ELF-1 (cell line): ENCODE data around the gene AP3B1.
A peak's percentile ranks its signal among the peaks of the same experiment; 100 is the strongest.

Source experiments
- DNase-seq: peaks from one replicate; pipeline ENCODE4 v3.0.0-alpha.2; 2016; ENCODE audit warnings: low read depth, low spot score

The AP3B1 gene

DNA sequence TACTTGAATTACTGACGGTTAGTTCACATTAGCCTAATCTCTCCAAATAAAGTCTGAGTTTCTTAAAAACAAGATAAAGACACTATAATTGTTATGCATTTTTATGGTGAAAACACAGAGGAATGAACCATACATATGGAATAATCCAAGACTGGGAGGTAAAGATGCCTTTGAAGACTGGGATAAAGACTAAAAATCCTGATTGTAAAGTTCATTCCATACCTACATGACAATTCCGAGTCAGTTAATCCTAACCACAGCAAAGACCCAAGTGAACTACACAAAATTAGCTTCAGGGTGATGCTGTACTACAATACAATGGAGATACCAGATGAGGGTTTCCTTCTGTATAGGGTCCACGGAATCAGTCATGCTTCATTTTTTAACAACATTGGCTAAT, 6.3 kb downstream of the AP3B1 start:
- no peak for DNase-seq

DNA sequence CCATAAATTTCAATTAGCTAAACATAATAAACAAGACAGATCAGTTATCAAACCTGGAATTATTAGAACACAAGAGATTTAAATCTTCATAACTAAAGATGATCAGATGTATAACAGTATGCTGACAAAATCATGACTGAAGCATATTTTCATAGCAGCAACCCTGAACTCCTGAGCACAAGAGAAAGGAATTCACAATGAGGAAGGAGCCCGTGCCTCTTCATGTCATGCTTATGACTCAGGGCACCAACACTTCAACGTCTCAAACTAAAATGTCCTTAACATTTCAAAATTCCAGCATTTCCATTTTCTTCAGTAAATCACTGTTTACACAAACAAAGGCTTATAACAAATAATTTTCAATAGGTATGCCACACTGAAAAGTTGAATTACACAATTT, 6.7 kb downstream of the AP3B1 start:
- no peak for DNase-seq

- DNase-seq = no peak
Observed at GRCh38 chr5:78287169-78287568, 7.3 kb downstream of the AP3B1 start.

GRCh38 chr5:78286290-78286689, 8.2 kb downstream of the AP3B1 start:
- DNase-seq = no peak

GRCh38 chr5:78283802-78284201, 10.7 kb downstream of the AP3B1 start:
- no peak for DNase-seq

DNA sequence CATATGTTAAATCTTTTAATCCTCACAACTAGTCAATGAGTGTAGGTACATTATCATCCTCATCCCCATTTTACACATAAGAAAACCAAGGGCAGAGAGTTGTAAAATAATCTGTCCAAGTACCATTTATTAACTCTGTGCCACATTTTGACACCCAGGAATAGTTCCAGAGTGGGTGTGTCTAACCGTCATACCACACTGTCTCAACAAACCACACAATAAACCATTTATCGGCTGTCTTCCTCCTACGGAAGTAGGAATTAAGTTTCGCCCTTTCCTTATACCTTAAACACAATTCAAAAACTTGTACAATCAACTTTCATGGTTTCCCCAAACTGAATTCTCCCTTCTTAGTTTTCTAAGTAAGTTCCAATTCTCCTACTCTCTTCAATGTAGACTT, 11.4 kb downstream of the AP3B1 start:
- DNase-seq = no peak

DNA sequence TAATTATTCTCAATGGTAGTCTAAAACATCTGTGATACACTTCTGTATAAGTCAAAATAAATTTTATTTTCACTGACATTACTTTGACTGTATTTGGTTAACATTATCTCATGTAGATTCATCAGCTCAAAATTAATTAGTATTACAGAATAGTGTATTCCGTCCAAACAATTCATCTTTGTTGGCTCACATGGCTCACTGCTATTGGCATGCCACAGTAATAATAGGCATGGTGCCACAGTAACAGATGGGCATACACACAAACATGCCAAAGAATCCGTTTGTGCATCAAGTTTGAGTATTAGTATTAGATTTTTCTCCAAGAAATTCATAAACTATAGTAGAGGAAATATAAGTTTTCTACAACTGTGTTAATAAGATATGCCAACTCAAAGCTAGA, 14.2 kb downstream of the AP3B1 start:
- no peak for DNase-seq

DNA sequence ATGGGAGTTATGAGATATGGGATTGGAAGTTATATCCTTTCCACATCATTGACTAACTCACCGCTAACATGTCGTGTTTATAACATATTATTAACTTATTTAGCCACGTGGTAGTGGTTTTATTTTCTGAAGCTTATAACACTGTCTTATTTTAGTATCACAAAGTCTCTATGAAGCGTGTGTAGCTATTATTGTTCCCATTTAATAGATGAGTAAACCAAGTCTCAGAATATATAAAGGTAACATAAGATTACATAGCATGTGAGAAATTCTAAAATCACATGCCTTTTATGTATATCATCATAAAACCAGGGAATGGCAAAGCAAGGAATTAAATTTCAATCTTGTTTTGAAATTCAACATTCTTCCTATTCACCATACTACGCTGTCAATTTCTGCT, 15.3 kb downstream of the AP3B1 start:
- no peak for DNase-seq

DNA sequence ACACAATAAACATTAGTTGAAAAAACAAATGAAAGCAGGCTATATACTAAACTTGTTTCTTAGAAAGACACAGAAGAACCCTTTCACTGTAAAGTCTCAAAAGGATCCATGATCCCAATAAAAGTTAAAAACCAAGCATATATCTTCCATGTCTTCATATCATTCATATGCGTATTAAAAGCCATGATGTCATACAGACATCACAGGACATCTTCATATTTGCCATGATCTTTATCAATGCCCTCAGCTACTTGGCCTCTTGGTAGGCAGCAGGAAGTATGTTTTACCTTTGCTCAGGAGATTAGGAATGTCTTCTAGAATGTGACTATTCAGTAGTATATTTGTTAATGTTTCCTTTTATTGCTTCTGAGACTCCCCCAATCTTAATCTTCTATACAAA, 16.8 kb downstream of the AP3B1 start:
- no peak for DNase-seq

GRCh38 chr5:78275998-78276543, 18.4 kb downstream of the AP3B1 start:
- no peak for DNase-seq

DNA sequence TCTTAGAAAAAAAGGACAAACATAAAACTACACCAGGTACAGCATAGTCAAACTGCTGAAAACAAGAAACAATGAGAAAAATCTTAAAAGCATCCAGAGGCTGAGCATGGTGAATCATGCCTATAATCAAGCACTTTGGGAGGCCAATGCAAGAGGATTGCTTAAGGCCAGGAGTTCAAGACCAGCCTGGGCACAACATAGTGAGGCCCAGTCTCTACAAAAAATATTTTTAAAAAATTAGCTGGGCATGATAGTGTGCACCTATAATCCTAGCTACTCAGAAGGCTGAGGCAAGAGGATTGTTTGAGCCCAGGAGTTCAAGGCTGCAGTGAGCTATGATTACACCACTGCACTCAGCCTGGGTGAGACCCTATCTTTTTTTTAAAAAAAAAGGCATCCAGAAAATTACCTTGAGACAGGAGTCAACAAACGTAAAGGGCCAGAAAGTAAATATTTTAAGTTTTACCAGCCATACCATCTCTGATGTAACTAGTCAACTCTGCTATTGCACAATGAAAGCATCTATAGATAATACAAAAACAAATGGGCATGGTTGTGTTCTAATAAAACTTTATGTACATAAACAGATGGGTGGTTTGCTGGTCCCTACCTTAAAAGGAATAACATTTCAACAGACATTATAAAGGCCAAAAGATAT, 19.8 kb downstream of the AP3B1 start:
- no peak for DNase-seq

- no peak for DNase-seq
Observed at GRCh38 chr5:78273436-78273835, 21.1 kb downstream of the AP3B1 start.

GRCh38 chr5:78271766-78272165, 22.7 kb downstream of the AP3B1 start:
- peak; percentile 9 for DNase-seq

- DNase-seq = no peak
Observed at GRCh38 chr5:78269088-78269703, 25.3 kb downstream of the AP3B1 start.

DNA sequence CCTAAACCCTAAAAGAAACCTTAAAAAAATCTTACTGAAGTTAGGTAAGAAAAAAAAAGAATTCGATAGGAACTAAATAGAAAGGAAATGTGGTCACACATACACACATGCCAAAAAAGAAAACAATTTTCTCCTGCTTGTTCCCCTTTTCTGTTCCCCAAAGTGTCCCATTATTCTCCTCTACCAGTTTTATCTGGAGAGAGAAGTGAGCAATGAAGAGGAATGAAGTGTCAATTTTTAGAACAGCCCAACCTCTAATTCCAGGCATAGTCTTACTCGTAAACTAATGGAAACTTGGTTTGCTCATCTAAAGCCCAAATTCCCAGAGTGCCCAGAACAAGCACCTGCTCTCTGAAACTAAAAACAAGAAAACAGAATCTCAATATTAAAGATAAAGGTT, 26.1 kb downstream of the AP3B1 start:
- no peak for DNase-seq

DNA sequence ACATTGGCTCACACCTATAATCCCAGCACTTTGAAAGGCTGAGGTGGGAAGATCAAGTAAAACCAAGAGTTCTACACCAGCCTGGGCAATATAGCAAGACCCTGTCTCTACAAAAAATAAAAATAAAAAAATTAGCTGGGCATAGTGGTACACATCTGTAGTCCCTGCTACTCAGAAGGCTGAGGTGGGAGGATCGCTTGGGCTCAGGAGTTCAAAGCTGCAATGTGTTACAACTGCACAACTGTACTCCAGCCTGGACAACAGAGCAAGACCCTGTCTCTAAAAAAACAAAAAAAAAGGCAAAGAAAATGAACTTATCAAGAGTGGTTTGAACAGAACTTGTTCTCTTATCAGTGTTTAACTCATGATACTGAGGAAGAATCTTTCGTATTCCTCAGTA, 29.3 kb downstream of the AP3B1 start:
- DNase-seq = no peak

DNA sequence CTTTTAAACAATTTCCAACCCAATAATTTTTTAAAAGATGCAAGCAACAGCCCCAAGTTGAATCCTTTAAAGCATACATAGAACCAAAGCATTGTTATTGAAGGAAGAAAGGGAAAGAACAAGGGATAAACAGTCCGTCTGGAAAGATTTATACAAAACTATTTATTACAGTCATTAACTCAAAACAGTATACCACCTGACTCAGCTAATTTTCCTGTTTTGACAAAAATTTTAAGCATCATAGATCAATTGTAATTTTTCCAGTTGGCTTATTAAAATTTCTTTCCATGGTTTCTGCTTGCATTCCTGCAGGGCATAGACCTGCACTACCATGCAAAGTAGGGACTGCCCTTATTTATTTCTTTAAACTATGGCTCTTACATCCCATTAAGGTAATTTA, 29.9 kb downstream of the AP3B1 start:
- no peak for DNase-seq

- DNase-seq = no peak
Observed at GRCh38 chr5:78260771-78261170, 33.7 kb downstream of the AP3B1 start.

DNA sequence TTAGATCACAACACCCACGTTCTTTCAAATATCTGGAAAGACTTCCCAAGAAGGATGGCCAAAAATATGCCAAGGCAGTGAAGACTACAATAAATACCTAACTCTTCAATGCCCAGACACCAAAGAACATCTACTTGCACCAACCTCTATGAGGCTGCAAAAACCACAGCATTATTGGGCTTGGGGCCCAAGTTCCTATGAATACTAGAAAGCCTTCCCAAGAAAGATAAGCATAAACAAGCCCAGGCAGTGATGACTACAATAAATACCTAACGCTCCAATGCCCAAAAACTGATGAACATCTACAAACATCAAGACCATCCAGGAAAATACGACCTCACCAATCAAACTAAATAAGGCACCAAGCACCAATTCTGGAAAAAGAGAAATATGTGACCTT, 41.3 kb downstream of the AP3B1 start:
- DNase-seq = no peak

- DNase-seq = no peak
Observed at GRCh38 chr5:78252715-78253114, 41.8 kb downstream of the AP3B1 start.

GRCh38 chr5:78251663-78252284, 42.7 kb downstream of the AP3B1 start:
- peak; percentile 6 for DNase-seq

DNA sequence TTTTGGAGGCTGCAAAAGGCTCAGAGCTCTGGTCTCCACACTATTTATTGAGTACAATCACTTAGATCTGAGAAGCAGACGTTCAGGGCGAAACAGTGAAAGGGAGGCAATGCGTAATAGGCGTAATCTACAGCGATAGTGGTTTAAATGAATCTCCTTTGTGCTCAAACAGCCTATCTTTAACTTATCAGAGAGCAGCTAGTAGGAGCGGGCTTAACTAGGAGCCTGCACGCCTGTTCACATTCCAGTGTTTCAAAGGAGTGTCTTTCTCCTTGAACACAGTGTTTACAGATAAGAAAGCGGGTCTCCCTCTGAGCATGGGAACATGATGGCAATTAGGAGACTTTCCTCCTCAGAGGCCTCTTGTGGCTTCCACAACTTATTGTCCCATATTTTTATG, 49.4 kb downstream of the AP3B1 start:
- peak; percentile 62 for DNase-seq

DNA sequence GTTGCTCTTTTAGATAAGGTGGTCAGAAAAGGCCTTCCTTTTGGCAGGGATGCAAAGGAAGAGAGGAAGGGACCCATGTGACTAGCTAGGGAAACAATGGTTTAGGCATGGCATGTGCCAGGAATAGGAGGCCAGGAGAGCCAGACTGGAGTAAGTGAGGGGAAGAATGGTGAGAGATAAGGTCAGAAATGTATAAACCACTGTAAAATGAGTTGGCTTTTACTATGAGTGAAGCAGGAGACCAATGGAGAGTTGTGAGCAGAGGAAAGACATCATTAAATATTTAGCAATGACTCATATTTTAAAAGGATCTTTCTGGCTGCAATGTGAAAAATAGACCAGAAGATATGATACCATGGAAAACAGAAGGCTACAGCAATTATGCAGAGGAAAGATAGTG, 50.9 kb downstream of the AP3B1 start:
- no peak for DNase-seq
